Endothelial cell of umbilical vein (primary cell): ENCODE measurements around the gene RASGRF1.

Experiments
- CTCF ChIP-seq, 2 donors: IDR thresholded peaks; 1 replicate in 1 of 2; 2 replicates in 1 of 2; pipeline ENCODE4 v1.5.1; 2011; ENCODE audit warnings: low read length in 2 of 2, mild to moderate bottlenecking in 2 of 2, moderate library complexity in 2 of 2, control low read depth in 1 of 2, inconsistent platforms in 1 of 2, low read depth in 1 of 2; ENCODE audit not compliant: insufficient read depth in 1 of 2; ENCODE audit errors: extremely low read depth in 1 of 2
- POLR2A ChIP-seq: IDR thresholded peaks from 2 replicates; pipeline ENCODE4 v1.6.1; 2012; ENCODE audit warnings: low read depth, mild to moderate bottlenecking, control low read depth, low read length
- POLR2AphosphoS5 ChIP-seq: IDR thresholded peaks from 2 replicates; pipeline ENCODE4 v1.6.1; 2012; ENCODE audit warnings: low read depth, mild to moderate bottlenecking, control low read depth, low read length, moderate library complexity; ENCODE audit not compliant: insufficient read depth

- no peak for TF ChIP-seq POLR2A
- no peak for TF ChIP-seq CTCF (IDR thresholded peaks at IDR 0.05; ENCODE audit: extremely low read depth in 1 of 2, insufficient read depth in 1 of 2, low read depth in 1 of 2, low read length in 2 of 2)
- no peak for TF ChIP-seq POLR2AphosphoS5
Measured at GRCh38 chr15:78949461-78949860, 141.1 kb downstream of the RASGRF1 start.
